HCEC 1CT (cell line): ENCODE measurements around the gene LITAF.
"Not testable (repeated sequence)": the region's sequence is repeated elsewhere in the genome, so short reads cannot be mapped to it uniquely, and the experiment has no call there.

Source experiments
- DNase-seq: peaks from one replicate; pipeline ENCODE4 v3.0.0-alpha.2; 2017

LITAF gene

GRCh38 chr16:11513366-11513765, 73.4 kb downstream of the LITAF start:
- not testable (repeated sequence) for DNase-seq

GRCh38 chr16:11511801-11512200, 74.9 kb downstream of the LITAF start:
- no peak for DNase-seq

- DNase-seq: no peak
Measured at GRCh38 chr16:11511328-11511727, 75.4 kb downstream of the LITAF start.

- DNase-seq: no peak
Measured at GRCh38 chr16:11510178-11510973, 76.3 kb downstream of the LITAF start.

- DNase-seq: no peak
Measured at GRCh38 chr16:11507991-11508390, 78.7 kb downstream of the LITAF start.

- DNase-seq: no peak
Measured at GRCh38 chr16:11507350-11507749, 79.4 kb downstream of the LITAF start.

GRCh38 chr16:11506741-11507305, 79.9 kb downstream of the LITAF start:
- no peak for DNase-seq

- DNase-seq: not testable (repeated sequence)
Measured at GRCh38 chr16:11504261-11504660, 82.5 kb downstream of the LITAF start.

- no peak for DNase-seq
Measured at GRCh38 chr16:11503566-11503965, 83.2 kb downstream of the LITAF start.

GRCh38 chr16:11502239-11502638, 84.5 kb downstream of the LITAF start:
- DNase-seq: no peak

- no peak for DNase-seq
Measured at GRCh38 chr16:11501632-11502031, 85.1 kb downstream of the LITAF start.

- DNase-seq: no peak
Measured at GRCh38 chr16:11500700-11501346, 85.9 kb downstream of the LITAF start.

GRCh38 chr16:11499295-11500089, 87.2 kb downstream of the LITAF start:
- no peak for DNase-seq

GRCh38 chr16:11498683-11499082, 88.0 kb downstream of the LITAF start:
- no peak for DNase-seq

- peak; percentile 24 for DNase-seq
Measured at GRCh38 chr16:11497851-11498289, 88.8 kb downstream of the LITAF start.
